Testis (tissue), 2 donors: Measurements from ENCODE around the gene TUBB2B.

Experiments
- CTCF ChIP-seq, 3 experiments: fragments of 450-650 bp in 2 of 3; fragments of 200-600 bp in 1 of 3; sonication (generic) in 1 of 3; IDR thresholded peaks; one replicate each; pipeline ENCODE4 v1.5.1; 2016 to 2019; ENCODE audit warnings: antibody characterized with exemption in 3 of 3, mild to moderate bottlenecking in 2 of 3, moderate library complexity in 1 of 3
- POLR2A ChIP-seq: fragments of 450-650 bp; IDR thresholded peaks from one replicate; pipeline ENCODE4 v1.6.1; 2017; ENCODE audit warnings: antibody characterized with exemption, mild to moderate bottlenecking, moderate library complexity

- TF ChIP-seq CTCF (IDR thresholded peaks at IDR 0.05) (no peak), POLR2A (no peak)
Observed at GRCh38 chr6:3217286-3217685, 10.2 kb downstream of the TUBB2B start.
